NCI-H1048 (cell line): Measurements from ENCODE around the gene LRP5.
A peak's percentile ranks its signal among the peaks of the same experiment; 100 is the strongest.

ENCODE experiments used
- DNase-seq: peaks from one replicate; lab custom pipeline; 2025; lab: John Stamatoyannopoulos, UW

The LRP5 gene

GRCh38 chr11:68309621-68310185 lies 2.7 kb upstream of the LRP5 start:
- DNase-seq = no peak

GRCh38 chr11:68311160-68312116 lies 953 bp upstream of the LRP5 start:
- no peak for DNase-seq

GRCh38 chr11:68312780-68313573 lies 586 bp downstream of the LRP5 start:
- DNase-seq = no peak

GRCh38 chr11:68313574-68314202 lies 1.3 kb downstream of the LRP5 start:
- DNase-seq = no peak

GRCh38 chr11:68314203-68315170 lies 2.1 kb downstream of the LRP5 start:
- DNase-seq = no peak

- no peak for DNase-seq
Measured at GRCh38 chr11:68315171-68315920, 3.0 kb downstream of the LRP5 start.

- no peak for DNase-seq
Measured at GRCh38 chr11:68317147-68317785, 4.9 kb downstream of the LRP5 start.

GRCh38 chr11:68321293-68322051 lies 9.1 kb downstream of the LRP5 start:
- no peak for DNase-seq

GRCh38 chr11:68322052-68322430 lies 9.7 kb downstream of the LRP5 start:
- DNase-seq = no peak

GRCh38 chr11:68324241-68324640 lies 11.8 kb downstream of the LRP5 start:
- DNase-seq = no peak

GRCh38 chr11:68324695-68325094 lies 12.3 kb downstream of the LRP5 start:
- DNase-seq = no peak

- no peak for DNase-seq
Measured at GRCh38 chr11:68325183-68325906, 13.0 kb downstream of the LRP5 start.

- no peak for DNase-seq
Measured at GRCh38 chr11:68325907-68326220, 13.5 kb downstream of the LRP5 start.

- DNase-seq = no peak
Measured at GRCh38 chr11:68326334-68327215, 14.2 kb downstream of the LRP5 start.

GRCh38 chr11:68327586-68328370 lies 15.4 kb downstream of the LRP5 start:
- DNase-seq = no peak

GRCh38 chr11:68328374-68329091 lies 16.1 kb downstream of the LRP5 start:
- DNase-seq = peak; percentile 74
